HCT116 (cell line): ENCODE measurements around the gene LYRM4. TPM values are rescaled to one million over a fixed set of nuclear protein-coding genes. Genes with fewer than 3 reads are reported as not detected.

Experiments used
- ATAC-seq: fragments of 200-7000 bp; cut with Tn5 transposase; 2 replicates; pipeline ENCODE4 v1.9.1; 2020; ENCODE audit warnings: mild to moderate bottlenecking, moderate library complexity
- BruUV-seq: library from RNA; stranded (reverse); fragments of 400-500 nt; replicated peaks from 2 replicates; lab custom pipeline; 2021; lab: Mats Ljungman, UMichigan
- CTCF ChIA-PET: fragments of 300-600 bp; sonication (Branson Sonifier 250); formaldehyde crosslinking; loops from one replicate; lab custom pipeline; 2021; ENCODE audit warnings: antibody characterized with exemption; lab: Charles Lee
- POLR2A ChIA-PET: fragments of 300-600, 350-600 bp; sonication (Branson Sonifier 250); formaldehyde crosslinking; loops from one replicate; lab custom pipeline; 2021; ENCODE audit warnings: antibody characterized with exemption; lab: Charles Lee
- RAD21 ChIA-PET, 2 experiments: fragments of 300-600 bp; sonication (Branson Sonifier 250); formaldehyde crosslinking; loops; one replicate each; lab custom pipeline; 2023; ENCODE audit warnings: low total read pairs in 2 of 2; ENCODE audit not compliant: uncharacterized antibody in 2 of 2, unreplicated experiment in 2 of 2, low non-redundant PET in 1 of 2; lab: Charles Lee
- DNase-seq: peaks from one replicate; pipeline ENCODE4 v3.0.0-alpha.2; 2010; ENCODE audit warnings: low read depth, low spot score
- H2AFZ ChIP-seq: fragments of 200-600 bp; shearing (Covaris generic), sonication (generic); 2 replicates; pipeline ENCODE4 v1.6.1; 2017; ENCODE audit warnings: low read depth, mixed run types, mixed read lengths, antibody characterized with exemption, low read length; ENCODE audit not compliant: poor library complexity, severe bottlenecking
- H3K27ac ChIP-seq: 2 replicates; pipeline ENCODE4 v1.5.1; 2012; ENCODE audit warnings: low read depth, low read length
- H3K27me3 ChIP-seq: fragments of 200-600 bp; sonication (generic); 2 replicates; pipeline ENCODE4 v1.6.1; 2016; ENCODE audit warnings: mixed run types, low read length, mixed read lengths; ENCODE audit not compliant: insufficient read depth
- H3K36me3 ChIP-seq, 2 experiments: fragments of 200-500 bp in 1 of 2; fragments of 200-600 bp in 1 of 2; sonication (Bioruptor generic) in 1 of 2; sonication (generic) in 1 of 2; 2 replicates each; pipeline versions ENCODE4 v1.5.1 to v1.6.1; 2014 to 2016; ENCODE audit warnings: low read length in 2 of 2, inconsistent platforms in 1 of 2, mixed read lengths in 1 of 2, mixed run types in 1 of 2; ENCODE audit not compliant: insufficient read depth in 2 of 2, control insufficient read depth in 1 of 2
- H3K4me1 ChIP-seq, 2 experiments: fragments of 200-600 bp in 1 of 2; sonication (generic) in 1 of 2; 2 replicates each; pipeline versions ENCODE4 v1.5.1 to v1.6.1; 2012 to 2017; ENCODE audit warnings: low read length in 2 of 2, inconsistent platforms in 1 of 2, mild to moderate bottlenecking in 1 of 2, mixed read lengths in 1 of 2, mixed run types in 1 of 2, moderate library complexity in 1 of 2; ENCODE audit not compliant: insufficient read depth in 2 of 2, control insufficient read depth in 1 of 2
- H3K4me2 ChIP-seq: fragments of 200-600 bp; sonication (generic); 2 replicates; pipeline ENCODE4 v1.6.1; 2017; ENCODE audit warnings: mixed run types, low read length, mixed read lengths
- H3K4me3 ChIP-seq, 2 experiments: fragments of 200-600 bp in 1 of 2; sonication (generic) in 1 of 2; replicated peaks in 1 of 2; 2 replicates each; pipeline ENCODE4 v1.5.1; 2011 to 2016; ENCODE audit warnings: low read length in 2 of 2, control low read depth in 1 of 2, low read depth in 1 of 2, mild to moderate bottlenecking in 1 of 2, mixed read lengths in 1 of 2, mixed run types in 1 of 2
- H3K79me2 ChIP-seq: fragments of 200-600 bp; sonication (generic); 2 replicates; pipeline ENCODE4 v1.6.1; 2017; ENCODE audit warnings: mild to moderate bottlenecking, mixed run types, low read length, moderate library complexity, mixed read lengths; ENCODE audit not compliant: insufficient read depth
- H3K9ac ChIP-seq: fragments of 200-600 bp; sonication (generic); 2 replicates; pipeline ENCODE4 v1.6.1; 2016; ENCODE audit warnings: low read length, mixed read lengths
- H3K9me2 ChIP-seq: fragments of 200-600 bp; sonication (generic), shearing (Covaris generic); 2 replicates; pipeline ENCODE4 v1.6.1; 2017; ENCODE audit warnings: mixed run types, mild to moderate bottlenecking, moderate library complexity; ENCODE audit not compliant: insufficient read depth
- H3K9me3 ChIP-seq, 2 experiments: fragments of 200-500 bp in 1 of 2; fragments of 200-600 bp in 1 of 2; sonication (Bioruptor generic) in 1 of 2; sonication (generic) in 1 of 2; 2 replicates each; pipeline ENCODE4 v1.6.1; 2014 to 2017; ENCODE audit warnings: low read length in 2 of 2, mixed read lengths in 2 of 2, inconsistent platforms in 1 of 2, low read depth in 1 of 2, mild to moderate bottlenecking in 1 of 2, mixed run types in 1 of 2, moderate library complexity in 1 of 2; ENCODE audit not compliant: control insufficient read depth in 1 of 2, insufficient read depth in 1 of 2
- H4K20me1 ChIP-seq: fragments of 200-600 bp; sonication (generic), shearing (Covaris generic); 2 replicates; pipeline ENCODE4 v1.6.1; 2017; ENCODE audit warnings: mixed run types, mild to moderate bottlenecking, moderate library complexity; ENCODE audit not compliant: insufficient read depth
- CBX3 ChIP-seq: IDR thresholded peaks from 2 replicates; pipeline ENCODE4 v1.6.1; 2012; ENCODE audit warnings: low read depth
- CEBPB ChIP-seq: IDR thresholded peaks from 2 replicates; pipeline ENCODE4 v1.6.1; 2012; ENCODE audit warnings: low read depth
- EGR1 ChIP-seq: IDR thresholded peaks from 2 replicates; pipeline ENCODE4 v1.6.1; 2012; ENCODE audit warnings: low read depth
- ELF1 ChIP-seq: IDR thresholded peaks from 2 replicates; pipeline ENCODE4 v1.6.1; 2012; ENCODE audit warnings: low read depth, borderline replicate concordance
- EZH2phosphoT487 ChIP-seq: fragments of 200-600 bp; IDR thresholded peaks from 2 replicates; pipeline ENCODE4 v1.6.1; 2018; ENCODE audit warnings: antibody characterized with exemption, borderline replicate concordance
- JUND ChIP-seq: IDR thresholded peaks from 2 replicates; pipeline ENCODE4 v1.6.1; 2012
- POLR2AphosphoS5 ChIP-seq: IDR thresholded peaks from 2 replicates; pipeline ENCODE4 v1.6.1; 2011; ENCODE audit warnings: mild to moderate bottlenecking, low read depth, low read length, moderate library complexity
- RAD21 ChIP-seq: IDR thresholded peaks from 2 replicates; pipeline ENCODE4 v1.6.1; 2012; ENCODE audit warnings: low read depth, mild to moderate bottlenecking
- SIN3A ChIP-seq: IDR thresholded peaks from 2 replicates; pipeline ENCODE4 v1.6.1; 2012; ENCODE audit warnings: low read depth
- SP1 ChIP-seq: IDR thresholded peaks from 2 replicates; pipeline ENCODE4 v1.6.1; 2012; ENCODE audit warnings: low read depth
- SRF ChIP-seq: IDR thresholded peaks from 2 replicates; pipeline ENCODE4 v1.6.1; 2012; ENCODE audit warnings: low read depth
- TCF7L2 ChIP-seq: IDR thresholded peaks from 2 replicates; pipeline ENCODE4 v1.7.0; 2011; ENCODE audit warnings: borderline replicate concordance, inconsistent platforms; ENCODE audit not compliant: insufficient read depth, insufficient read length; ENCODE audit errors: extremely low read depth
- YY1 ChIP-seq: IDR thresholded peaks from 2 replicates; pipeline ENCODE4 v1.6.1; 2011; ENCODE audit warnings: low read length, low read depth, moderate library complexity, mild to moderate bottlenecking; ENCODE audit not compliant: insufficient replicate concordance; ENCODE audit errors: extremely low read depth
- ZFX ChIP-seq: fragments of 450-650 bp; IDR thresholded peaks from 2 replicates; pipeline ENCODE4 v1.6.1; 2017
- ZNF274 ChIP-seq: fragments of 200-500 bp; sonication (Bioruptor generic); IDR thresholded peaks from 2 replicates; pipeline ENCODE4 v1.6.1; 2014; ENCODE audit warnings: mild to moderate bottlenecking, low read depth, low read length, inconsistent platforms
- intact Hi-C: fragments of 100-400 bp; cut with micrococcal nuclease; formaldehyde crosslinking; loops from 2 replicates; pipeline ENCODE4 v1.10.0; 2022
- total RNA-seq: library from RNA; stranded (reverse); gene quantifications from one replicate; pipeline ENCODE4 v1.2.1, GENCODE V29; 2021; ENCODE audit not compliant: unreplicated experiment
- TF ChIP-seq, protein P1 (sequence below): IDR thresholded peaks from 2 replicates; pipeline ENCODE4 v1.6.1; 2012
- TF ChIP-seq, protein P2 (sequence below): IDR thresholded peaks from 2 replicates; pipeline ENCODE4 v1.6.1; 2012
- TF ChIP-seq, protein P3 (sequence below): IDR thresholded peaks from 2 replicates; pipeline ENCODE4 v1.6.1; 2012; ENCODE audit warnings: low read depth
- TF ChIP-seq, protein P4 (sequence below): IDR thresholded peaks from 2 replicates; pipeline ENCODE4 v1.6.1; 2011; ENCODE audit warnings: mild to moderate bottlenecking, low read length, moderate library complexity; ENCODE audit not compliant: insufficient replicate concordance; ENCODE audit errors: extremely low read depth

LYRM4 gene
- total RNA-seq, 1 experiment from 2014 or later = 30.1 TPM

DNA sequence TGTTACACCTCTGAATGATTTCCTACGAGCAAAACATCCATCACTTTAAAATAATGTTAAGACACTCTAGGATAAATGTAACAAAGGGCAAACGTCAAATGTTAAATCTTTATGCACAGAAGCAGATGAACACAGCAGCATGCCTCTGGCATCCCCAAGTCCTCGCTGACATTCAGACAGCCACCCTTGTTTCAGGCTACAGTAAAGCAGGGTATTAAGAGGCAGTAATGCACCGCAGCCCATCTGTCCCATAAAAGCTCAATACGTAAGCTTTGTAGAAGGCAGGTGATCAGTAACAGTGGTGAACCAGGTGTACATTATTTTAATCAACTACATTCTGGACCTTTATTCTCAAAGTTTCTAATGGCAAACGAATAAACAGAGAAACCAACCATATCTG, 110.9 kb downstream of the LYRM4 start:
- H3K79me2 ChIP-seq = no peaks in the 10 kb centered on the region
- no peak for DNase-seq
- no peak overlapping the region for H2AFZ ChIP-seq
- no peaks in the 10 kb centered on the region for H3K9me3 ChIP-seq
- H3K4me2 ChIP-seq = no peak overlapping the region
- ATAC-seq = no peak
- no peaks in the 10 kb centered on the region for H3K4me1 ChIP-seq
- no peaks in the 10 kb centered on the region for H3K9me2 ChIP-seq
- H3K36me3 ChIP-seq = no peaks in the 10 kb centered on the region
- no peak overlapping the region for H3K9ac ChIP-seq
- RAD21 ChIA-PET = no interaction called here
- H3K27ac ChIP-seq = no peak overlapping the region
- H3K4me3 ChIP-seq = no peak overlapping the region
- intact Hi-C loops = no loop called here
- TF ChIP-seq ZFX = no peak
- TF ChIP-seq SIN3A = no peak
- TF ChIP-seq, protein P1, sequence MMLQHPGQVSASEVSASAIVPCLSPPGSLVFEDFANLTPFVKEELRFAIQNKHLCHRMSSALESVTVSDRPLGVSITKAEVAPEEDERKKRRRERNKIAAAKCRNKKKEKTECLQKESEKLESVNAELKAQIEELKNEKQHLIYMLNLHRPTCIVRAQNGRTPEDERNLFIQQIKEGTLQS = no peak
- no peak for TF ChIP-seq YY1
- TF ChIP-seq JUND = no peak
- TF ChIP-seq, protein P2, sequence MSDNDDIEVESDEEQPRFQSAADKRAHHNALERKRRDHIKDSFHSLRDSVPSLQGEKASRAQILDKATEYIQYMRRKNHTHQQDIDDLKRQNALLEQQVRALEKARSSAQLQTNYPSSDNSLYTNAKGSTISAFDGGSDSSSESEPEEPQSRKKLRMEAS = no peak
- TF ChIP-seq EZH2phosphoT487 = no peak
- no peak for TF ChIP-seq ELF1
- TF ChIP-seq, protein P3, sequence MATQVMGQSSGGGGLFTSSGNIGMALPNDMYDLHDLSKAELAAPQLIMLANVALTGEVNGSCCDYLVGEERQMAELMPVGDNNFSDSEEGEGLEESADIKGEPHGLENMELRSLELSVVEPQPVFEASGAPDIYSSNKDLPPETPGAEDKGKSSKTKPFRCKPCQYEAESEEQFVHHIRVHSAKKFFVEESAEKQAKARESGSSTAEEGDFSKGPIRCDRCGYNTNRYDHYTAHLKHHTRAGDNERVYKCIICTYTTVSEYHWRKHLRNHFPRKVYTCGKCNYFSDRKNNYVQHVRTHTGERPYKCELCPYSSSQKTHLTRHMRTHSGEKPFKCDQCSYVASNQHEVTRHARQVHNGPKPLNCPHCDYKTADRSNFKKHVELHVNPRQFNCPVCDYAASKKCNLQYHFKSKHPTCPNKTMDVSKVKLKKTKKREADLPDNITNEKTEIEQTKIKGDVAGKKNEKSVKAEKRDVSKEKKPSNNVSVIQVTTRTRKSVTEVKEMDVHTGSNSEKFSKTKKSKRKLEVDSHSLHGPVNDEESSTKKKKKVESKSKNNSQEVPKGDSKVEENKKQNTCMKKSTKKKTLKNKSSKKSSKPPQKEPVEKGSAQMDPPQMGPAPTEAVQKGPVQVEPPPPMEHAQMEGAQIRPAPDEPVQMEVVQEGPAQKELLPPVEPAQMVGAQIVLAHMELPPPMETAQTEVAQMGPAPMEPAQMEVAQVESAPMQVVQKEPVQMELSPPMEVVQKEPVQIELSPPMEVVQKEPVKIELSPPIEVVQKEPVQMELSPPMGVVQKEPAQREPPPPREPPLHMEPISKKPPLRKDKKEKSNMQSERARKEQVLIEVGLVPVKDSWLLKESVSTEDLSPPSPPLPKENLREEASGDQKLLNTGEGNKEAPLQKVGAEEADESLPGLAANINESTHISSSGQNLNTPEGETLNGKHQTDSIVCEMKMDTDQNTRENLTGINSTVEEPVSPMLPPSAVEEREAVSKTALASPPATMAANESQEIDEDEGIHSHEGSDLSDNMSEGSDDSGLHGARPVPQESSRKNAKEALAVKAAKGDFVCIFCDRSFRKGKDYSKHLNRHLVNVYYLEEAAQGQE = no peak
- TF ChIP-seq CBX3 = no peak
- TF ChIP-seq POLR2AphosphoS5 = no peak
- TF ChIP-seq RAD21 = no peak
- TF ChIP-seq ZNF274 = no peak
- no peak for TF ChIP-seq SP1
- TF ChIP-seq, protein P4, sequence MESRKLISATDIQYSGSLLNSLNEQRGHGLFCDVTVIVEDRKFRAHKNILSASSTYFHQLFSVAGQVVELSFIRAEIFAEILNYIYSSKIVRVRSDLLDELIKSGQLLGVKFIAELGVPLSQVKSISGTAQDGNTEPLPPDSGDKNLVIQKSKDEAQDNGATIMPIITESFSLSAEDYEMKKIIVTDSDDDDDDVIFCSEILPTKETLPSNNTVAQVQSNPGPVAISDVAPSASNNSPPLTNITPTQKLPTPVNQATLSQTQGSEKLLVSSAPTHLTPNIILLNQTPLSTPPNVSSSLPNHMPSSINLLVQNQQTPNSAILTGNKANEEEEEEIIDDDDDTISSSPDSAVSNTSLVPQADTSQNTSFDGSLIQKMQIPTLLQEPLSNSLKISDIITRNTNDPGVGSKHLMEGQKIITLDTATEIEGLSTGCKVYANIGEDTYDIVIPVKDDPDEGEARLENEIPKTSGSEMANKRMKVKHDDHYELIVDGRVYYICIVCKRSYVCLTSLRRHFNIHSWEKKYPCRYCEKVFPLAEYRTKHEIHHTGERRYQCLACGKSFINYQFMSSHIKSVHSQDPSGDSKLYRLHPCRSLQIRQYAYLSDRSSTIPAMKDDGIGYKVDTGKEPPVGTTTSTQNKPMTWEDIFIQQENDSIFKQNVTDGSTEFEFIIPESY = no peak
- TF ChIP-seq TCF7L2 = no peak
- TF ChIP-seq SRF = no peak
- no peak for TF ChIP-seq CEBPB
- no peak for TF ChIP-seq EGR1
- POLR2A ChIA-PET = no interaction called here
- BruUV-seq = no TSS peak
- no peaks in the 10 kb centered on the region for H4K20me1 ChIP-seq
- H3K27me3 ChIP-seq = no peaks in the 10 kb centered on the region
- CTCF ChIA-PET = no interaction called here
